Upper lobe of left lung (tissue), 4 donors: ENCODE results near the gene NSUN2.

Experiments
- POLR2A ChIP-seq, 4 donors: fragments of 450-650 bp; IDR thresholded peaks; one replicate each; pipeline ENCODE4 v1.5.1; 2016 to 2017; ENCODE audit warnings: antibody characterized with exemption in 4 of 4, mild to moderate bottlenecking in 2 of 4
- POLR2AphosphoS5 ChIP-seq, 2 donors: sonication (generic); formaldehyde crosslinking; IDR thresholded peaks; one replicate each; pipeline ENCODE4 v1.5.1; 2017; ENCODE audit warnings: antibody characterized with exemption in 2 of 2
- TF ChIP-seq, protein P1 (sequence below), 6 experiments: fragments of 450-650 bp in 4 of 6; fragments of 200-600 bp in 2 of 6; sonication (generic) in 2 of 6; IDR thresholded peaks; one replicate each; pipeline ENCODE4 v1.5.1; 2016 to 2019; ENCODE audit warnings: antibody characterized with exemption in 6 of 6

GRCh38 chr5:6603643-6604042, 29.2 kb downstream of the NSUN2 start:
- TF ChIP-seq, protein P1, sequence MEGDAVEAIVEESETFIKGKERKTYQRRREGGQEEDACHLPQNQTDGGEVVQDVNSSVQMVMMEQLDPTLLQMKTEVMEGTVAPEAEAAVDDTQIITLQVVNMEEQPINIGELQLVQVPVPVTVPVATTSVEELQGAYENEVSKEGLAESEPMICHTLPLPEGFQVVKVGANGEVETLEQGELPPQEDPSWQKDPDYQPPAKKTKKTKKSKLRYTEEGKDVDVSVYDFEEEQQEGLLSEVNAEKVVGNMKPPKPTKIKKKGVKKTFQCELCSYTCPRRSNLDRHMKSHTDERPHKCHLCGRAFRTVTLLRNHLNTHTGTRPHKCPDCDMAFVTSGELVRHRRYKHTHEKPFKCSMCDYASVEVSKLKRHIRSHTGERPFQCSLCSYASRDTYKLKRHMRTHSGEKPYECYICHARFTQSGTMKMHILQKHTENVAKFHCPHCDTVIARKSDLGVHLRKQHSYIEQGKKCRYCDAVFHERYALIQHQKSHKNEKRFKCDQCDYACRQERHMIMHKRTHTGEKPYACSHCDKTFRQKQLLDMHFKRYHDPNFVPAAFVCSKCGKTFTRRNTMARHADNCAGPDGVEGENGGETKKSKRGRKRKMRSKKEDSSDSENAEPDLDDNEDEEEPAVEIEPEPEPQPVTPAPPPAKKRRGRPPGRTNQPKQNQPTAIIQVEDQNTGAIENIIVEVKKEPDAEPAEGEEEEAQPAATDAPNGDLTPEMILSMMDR (IDR thresholded peaks at IDR 0.05), result no peak
- TF ChIP-seq POLR2AphosphoS5 (IDR thresholded peaks at IDR 0.05) (no peak), POLR2A (IDR thresholded peaks at IDR 0.05) (no peak)
